ENCODE results near the gene SORCS2.

Gene SORCS2

GRCh38 chr4:7295197-7295910 lies 103.0 kb downstream of the SORCS2 start:
- DNase-seq = no peak

GRCh38 chr4:7295911-7296660 lies 103.7 kb downstream of the SORCS2 start:
- peak; percentile 41 for DNase-seq

- no peak for DNase-seq
These were observed 104.5 kb downstream of the SORCS2 start for GRCh38 chr4:7296661-7297335.

- DNase-seq = no peak
These were observed 105.0 kb downstream of the SORCS2 start for GRCh38 chr4:7297374-7297773.

GRCh38 chr4:7297881-7298280 lies 105.5 kb downstream of the SORCS2 start:
- DNase-seq = no peak

- DNase-seq = no peak
These were observed 106.3 kb downstream of the SORCS2 start for GRCh38 chr4:7298619-7299009.

- DNase-seq = no peak
These were observed 106.9 kb downstream of the SORCS2 start for GRCh38 chr4:7299010-7299907.

GRCh38 chr4:7299908-7300710 lies 107.8 kb downstream of the SORCS2 start:
- DNase-seq = no peak

- no peak for DNase-seq
These were observed 108.4 kb downstream of the SORCS2 start for GRCh38 chr4:7300711-7301095.

- no peak for DNase-seq
These were observed 108.9 kb downstream of the SORCS2 start for GRCh38 chr4:7301126-7301785.

- no peak for DNase-seq
These were observed 109.7 kb downstream of the SORCS2 start for GRCh38 chr4:7301846-7302630.

- no peak for DNase-seq
These were observed 110.6 kb downstream of the SORCS2 start for GRCh38 chr4:7302781-7303404.

GRCh38 chr4:7303561-7303960 lies 111.2 kb downstream of the SORCS2 start:
- no peak for DNase-seq

- no peak for DNase-seq
These were observed 112.1 kb downstream of the SORCS2 start for GRCh38 chr4:7304436-7304835.

- DNase-seq = no peak
These were observed 114.0 kb downstream of the SORCS2 start for GRCh38 chr4:7306021-7306965.

- DNase-seq = no peak
These were observed 114.6 kb downstream of the SORCS2 start for GRCh38 chr4:7306986-7307385.

GRCh38 chr4:7307394-7308099 lies 115.2 kb downstream of the SORCS2 start:
- DNase-seq = no peak

GRCh38 chr4:7309181-7309580 lies 116.8 kb downstream of the SORCS2 start:
- DNase-seq = no peak

All from fibroblast of skin of right biceps (primary cell).